Retina (tissue), 1 donor: ENCODE results near the gene SERGEF.
"Not testable (repeated sequence)": the region's sequence is repeated elsewhere in the genome, so short reads cannot be mapped to it uniquely, and the experiment has no call there.

Experiments
- DNase-seq: peaks from one replicate; pipeline ENCODE4 v3.0.0-alpha.2; 2016

SERGEF gene

GRCh38 chr11:18000128-18000527 lies 12.7 kb downstream of the SERGEF start:
- not testable (repeated sequence) for DNase-seq

- no peak for DNase-seq
Observed at GRCh38 chr11:17992916-17993315, 19.9 kb downstream of the SERGEF start.

DNA sequence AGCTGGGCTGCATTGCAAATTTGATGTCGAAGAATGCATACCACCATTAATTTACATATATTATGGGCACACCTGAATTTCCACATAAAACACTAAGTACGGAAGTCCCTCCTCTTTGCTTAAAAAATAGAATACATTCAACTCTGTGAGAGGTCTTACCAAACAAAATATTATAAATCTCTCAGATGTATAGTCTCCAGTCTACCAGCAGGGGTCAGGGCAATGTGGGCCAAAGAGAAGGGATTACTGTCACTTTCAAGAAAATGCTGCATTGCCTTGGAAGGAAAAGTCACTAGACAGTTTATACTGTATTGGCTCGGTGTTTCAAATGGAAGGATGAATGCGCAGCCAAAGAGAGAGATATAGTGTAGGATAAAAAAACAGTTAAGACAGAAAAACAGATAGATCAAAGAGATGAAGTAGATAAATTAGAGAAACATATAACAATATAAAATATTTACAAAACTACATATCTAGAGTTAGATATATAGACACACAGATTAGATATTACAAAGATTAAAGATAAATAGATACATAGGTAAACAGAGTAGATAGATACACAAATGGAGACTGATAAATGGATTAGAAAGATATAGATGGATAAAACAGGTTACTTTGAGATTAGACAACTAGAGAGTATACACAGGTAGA lies 20.9 kb downstream of the SERGEF start:
- peak; percentile 24 for DNase-seq

DNA sequence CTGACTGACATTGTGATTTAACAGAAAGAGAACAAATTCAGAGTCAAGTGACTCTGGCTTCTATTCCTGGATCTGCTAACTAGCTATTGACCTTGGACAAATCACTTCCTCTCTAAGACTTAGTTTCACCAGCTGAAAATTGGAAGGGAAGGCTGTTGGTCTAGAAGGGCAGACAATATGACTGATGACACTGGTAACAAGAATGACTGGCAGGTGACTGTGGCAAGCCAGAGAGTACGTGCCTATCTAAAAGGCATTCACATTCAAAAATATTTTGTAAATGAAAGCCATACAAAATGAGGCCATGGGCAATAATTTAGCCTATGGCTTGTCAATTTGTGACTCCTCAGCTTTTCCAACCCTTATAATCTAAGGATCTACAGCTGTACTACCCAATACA lies 23.5 kb downstream of the SERGEF start:
- no peak for DNase-seq

- DNase-seq: no peak
Observed at GRCh38 chr11:17988465-17988864, 24.4 kb downstream of the SERGEF start.

DNA sequence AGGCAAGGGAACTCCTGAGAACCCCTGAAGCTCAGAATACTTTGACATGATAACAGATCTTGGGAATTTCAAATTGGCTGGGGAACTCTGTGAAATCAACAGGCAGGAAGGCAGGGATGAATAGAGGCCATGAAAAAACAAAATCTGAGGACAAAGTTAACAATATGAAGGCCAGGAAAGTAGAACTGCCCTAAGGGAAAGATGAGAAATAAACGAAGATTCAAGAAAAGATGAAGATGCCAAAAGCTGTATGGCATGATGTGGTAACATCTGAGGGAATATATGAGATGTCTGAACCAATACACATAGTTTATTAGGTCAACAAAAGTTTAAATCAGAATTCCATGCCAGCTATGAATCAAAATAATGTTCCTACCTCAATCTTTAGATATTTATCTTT lies 25.0 kb downstream of the SERGEF start:
- no peak for DNase-seq

- no peak for DNase-seq
Observed at GRCh38 chr11:17986711-17987220, 26.1 kb downstream of the SERGEF start.

DNA sequence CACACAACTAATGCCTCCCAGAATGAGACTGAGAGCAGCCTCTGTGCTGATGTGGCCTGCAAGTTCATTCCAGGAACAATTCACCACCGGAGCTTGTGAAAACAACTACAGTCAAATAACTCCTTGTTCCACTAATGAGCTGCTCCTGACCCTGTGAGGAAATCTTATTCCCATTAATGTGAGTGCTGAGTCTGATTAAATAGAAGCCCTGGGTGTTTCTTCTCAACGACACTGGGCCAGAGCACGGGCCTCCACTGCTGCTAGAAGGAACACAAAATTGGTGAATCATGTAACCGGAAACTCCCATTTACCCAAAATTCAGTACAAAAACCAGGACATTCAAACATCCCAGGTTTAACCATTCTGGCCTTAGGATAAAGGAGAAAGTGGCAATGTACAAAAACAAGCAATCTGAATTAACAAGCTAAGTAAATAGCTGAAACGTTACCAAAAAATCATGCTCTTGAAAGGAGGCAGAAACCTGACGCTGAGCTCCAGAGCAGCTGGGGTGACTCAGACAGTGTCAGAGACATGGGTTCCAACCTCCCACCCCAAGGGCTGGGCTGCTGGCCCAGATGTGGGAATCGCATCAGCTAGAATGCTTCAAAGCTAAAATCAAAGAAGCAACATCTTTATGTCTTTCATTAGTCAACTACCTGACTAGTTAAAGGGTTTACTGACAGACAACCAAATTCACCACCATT lies 26.7 kb downstream of the SERGEF start:
- peak; percentile 8 for DNase-seq

GRCh38 chr11:17985517-17985916 lies 27.3 kb downstream of the SERGEF start:
- no peak for DNase-seq

DNA sequence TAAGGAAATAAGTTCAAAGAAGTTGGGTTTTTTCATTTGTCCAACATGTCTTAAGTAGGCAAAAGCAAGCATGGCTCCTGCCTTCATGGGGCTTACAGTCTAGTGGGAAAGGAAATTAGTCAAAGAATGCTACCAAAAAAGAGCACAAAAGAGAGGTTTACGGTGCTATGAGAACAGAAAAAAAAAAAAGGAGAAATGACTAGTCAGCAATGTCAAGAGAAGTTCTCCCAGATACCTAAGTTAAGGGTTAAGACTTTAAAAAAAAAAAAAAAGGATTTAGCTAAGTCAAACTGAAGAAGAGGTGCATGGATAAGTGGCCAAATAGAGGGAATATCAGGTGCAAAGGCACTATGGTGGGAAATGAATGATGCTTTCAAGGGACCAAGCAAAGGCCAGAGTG lies 29.3 kb downstream of the SERGEF start:
- no peak for DNase-seq

DNA sequence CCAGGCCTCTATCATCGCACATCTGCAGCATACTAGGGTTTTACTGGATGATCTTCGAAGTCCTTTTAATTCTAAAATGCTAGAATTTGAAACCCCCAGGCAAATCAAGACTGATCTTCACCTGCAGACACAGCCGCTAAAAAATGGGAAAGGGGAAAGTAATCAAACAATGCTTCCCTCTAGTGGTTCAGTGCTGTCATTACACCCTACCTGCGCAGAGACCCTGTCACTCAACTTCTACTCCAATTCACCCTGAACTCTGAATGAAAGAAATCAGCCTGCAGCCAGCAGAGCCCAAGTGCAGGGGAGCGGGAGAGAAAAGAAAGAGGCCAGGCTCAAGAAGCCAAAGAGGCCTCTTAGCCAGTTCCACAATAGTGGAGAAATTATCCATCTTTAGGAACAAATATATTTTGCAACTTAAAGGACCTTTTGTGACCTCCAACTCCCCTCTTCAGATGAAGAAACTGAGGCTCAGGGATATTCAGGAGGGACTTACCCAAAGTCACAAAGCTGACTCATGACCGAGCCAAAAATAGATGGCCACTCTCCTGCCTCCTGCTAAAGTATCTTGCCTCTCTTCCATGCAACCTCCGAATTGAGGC lies 33.0 kb downstream of the SERGEF start:
- peak; percentile 75 for DNase-seq

DNA sequence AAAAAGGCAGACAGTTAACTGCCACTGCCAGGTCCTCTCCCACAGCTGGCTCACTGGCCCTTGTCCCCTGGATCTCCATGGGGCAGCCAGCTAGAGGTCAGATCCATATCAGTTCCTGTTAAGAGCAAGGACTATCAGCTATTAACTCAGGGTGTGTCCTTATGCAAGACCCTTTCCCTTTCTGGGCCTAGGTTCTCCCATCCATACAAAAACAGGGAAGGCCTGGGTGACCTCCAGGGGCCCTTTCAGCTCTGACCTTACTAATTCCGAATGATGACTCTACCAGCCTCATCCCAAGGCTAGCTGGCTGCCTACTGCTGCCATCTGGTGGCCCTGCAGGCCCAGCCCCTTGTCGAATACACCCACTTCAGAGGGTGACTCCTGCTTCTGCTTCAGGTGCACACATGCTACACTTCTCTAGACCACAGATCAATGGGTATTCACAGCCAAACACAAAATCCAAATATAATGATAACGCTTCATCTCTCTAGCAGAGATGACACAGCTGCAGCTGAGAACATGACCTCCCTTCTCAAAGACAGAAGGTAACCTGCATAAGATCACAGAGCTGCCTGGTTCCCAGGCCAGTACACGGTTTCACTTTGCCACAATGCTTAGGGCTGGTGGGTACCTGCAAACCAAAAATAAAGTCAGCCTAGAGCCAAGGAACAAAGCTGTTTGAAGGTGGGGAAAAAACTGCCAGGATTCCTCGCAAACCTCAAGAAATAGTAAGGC lies 34.1 kb downstream of the SERGEF start:
- peak; percentile 72 for DNase-seq

DNA sequence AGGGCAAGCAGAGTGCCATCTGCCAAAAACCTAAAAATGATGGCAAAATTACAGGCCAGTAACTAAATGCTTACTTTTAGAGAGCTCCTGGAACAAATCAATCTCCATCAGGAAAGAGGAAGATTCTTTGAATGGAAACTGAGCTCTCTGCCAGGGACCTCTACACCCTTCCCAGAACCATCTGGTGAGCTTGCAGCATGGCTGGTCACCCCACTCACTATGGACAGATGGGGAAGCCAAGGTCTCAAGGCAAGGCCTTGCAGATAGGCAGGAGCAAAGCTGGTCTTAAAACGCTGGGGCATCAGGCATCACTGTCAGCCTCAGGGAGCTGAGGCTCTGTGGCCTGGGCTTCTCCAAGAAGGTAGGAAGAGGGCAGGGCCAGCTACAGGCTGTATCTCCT lies 36.2 kb downstream of the SERGEF start:
- DNase-seq: no peak

DNA sequence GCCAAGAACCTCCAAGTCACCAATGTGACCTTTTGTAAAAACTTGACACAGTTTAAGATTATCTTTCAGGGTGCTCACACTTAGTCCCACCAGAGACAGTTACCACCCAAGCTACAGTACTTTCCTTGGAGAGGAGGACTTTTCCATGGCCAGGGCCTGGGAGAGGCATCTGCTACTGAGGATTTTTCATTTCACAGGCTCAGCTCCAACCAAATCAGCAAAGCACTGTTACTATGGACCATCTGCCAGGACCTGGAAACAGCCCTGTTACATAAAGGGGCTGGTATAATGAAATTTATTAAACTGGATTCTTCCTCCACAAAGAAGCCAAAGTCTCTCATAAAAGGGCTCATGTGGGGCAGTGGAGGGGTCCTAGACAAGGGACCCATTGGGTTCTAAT lies 38.6 kb downstream of the SERGEF start:
- DNase-seq: no peak

GRCh38 chr11:17972987-17973386 lies 39.9 kb downstream of the SERGEF start:
- DNase-seq: peak; percentile 58

- DNase-seq: no peak
Observed at GRCh38 chr11:17968206-17968605, 44.6 kb downstream of the SERGEF start.

DNA sequence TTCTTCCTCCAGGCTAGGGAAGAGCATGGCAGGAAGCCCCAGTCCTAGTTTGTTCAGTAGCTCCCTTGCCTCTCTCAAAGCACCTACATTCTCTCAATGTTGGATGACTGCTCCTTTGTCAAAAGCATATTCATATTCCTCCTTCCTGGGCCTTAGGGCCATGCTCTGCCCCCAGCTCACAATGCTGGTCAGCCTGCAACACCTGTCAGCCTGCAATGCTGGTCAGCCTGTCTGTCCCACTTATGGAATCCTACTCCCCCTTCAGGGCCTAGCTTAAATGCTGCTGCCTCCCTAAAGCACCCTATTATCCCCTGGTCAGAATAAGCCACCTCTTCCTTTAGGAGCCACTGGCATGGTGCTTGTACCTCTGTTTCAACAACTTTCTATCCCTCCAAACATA lies 45.2 kb downstream of the SERGEF start:
- no peak for DNase-seq

DNA sequence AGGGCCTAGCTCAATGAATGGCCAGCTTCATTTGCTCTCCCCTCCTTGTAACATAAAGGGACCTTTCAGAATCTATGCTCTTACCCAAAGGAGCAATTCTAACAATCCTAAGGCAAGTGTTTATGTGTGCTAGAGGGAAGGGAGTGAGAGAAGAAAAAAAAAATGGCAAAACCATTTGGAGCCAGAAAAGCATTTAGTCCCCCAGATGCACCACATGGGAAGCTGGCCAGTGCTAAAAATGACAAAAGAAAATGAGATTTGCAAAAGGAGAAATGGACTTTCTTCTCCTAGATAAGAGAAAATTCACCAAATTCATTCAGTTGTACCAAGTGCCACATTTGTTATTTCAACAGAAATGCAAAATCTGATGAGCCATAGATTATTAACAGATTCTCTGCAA lies 52.8 kb downstream of the SERGEF start:
- DNase-seq: no peak

GRCh38 chr11:17958446-17958845 lies 54.4 kb downstream of the SERGEF start:
- no peak for DNase-seq

DNA sequence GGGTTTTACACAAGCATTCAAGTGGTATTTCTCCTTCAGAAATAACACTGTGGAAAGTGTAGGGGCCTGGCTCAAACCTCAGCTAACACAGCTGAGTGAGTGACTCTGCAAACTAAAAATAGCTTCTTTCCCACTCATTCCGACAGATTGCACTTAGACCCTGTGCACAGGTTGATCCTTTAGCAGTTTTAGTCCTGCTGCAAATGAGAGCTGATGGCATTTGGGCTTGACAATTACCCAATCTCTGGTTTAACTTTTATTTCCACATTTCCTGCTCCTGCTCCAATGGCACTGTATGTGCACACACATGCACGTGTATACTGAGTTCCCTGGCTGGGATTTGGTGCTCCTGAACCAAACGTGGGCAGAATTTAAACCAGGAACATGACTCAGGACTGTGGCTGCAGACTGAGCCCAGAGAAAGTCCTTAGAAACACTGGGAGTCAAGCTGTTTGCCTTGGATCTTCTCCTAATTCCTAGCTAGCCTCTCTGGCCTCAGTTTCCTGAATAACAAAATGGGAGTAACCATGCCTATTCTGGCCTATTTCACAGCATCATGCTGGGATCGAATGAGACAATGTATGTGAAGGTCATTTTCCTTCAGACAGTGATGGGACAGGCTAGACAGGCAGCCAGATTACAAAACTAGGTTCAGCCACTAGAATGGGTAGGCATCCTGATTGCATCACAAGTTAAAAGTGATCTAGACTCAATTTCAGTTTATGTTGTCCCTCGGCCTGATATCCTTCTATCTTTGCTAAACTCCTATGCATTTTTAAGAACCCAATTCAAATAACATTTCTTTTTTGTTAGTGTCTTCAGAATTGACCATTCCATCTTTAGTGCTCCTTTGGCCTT lies 58.2 kb downstream of the SERGEF start:
- DNase-seq: no peak

- DNase-seq: no peak
Observed at GRCh38 chr11:17952487-17952886, 60.4 kb downstream of the SERGEF start.

DNA sequence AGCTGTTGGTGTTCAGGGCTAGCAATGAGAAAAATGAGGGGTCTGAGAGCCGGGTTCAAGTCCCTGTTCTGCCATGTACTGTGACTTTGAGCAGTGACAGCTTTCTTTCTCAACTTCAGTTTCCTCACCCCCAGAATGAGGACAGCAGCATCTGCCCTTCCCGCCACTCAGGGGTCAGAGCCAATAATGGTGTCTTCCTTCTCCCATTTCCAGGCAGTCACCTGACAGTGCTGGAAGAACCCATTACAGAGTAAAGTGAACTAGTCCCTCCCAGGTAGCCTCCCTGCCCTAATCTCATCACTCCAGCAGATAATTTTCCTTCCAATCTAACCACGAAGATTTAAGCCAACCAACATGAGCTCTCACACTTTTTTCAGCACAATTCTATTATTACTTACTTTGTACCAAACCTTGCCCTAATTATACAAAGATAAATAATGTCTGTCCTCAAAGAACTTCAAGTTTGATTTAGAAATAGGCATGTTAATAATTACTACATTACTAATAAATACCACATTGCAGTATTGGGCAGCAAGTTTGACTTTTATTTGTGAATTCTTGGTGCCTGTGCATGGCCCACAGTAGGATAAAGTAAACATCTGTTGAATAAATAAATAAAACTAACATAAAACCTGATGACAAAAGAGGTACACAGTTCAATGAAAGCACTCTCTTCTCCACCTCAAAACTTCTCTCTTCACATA lies 61.0 kb downstream of the SERGEF start:
- DNase-seq: no peak
